Tibial nerve (tissue), 4 donors: Measurements from ENCODE around the gene DDTL. TPM values are rescaled to one million over a fixed set of nuclear protein-coding genes. Genes with fewer than 3 reads are reported as not detected.

Source experiments
- DNase-seq, 2 donors: peaks; one replicate each; pipeline ENCODE4 v3.0.0-alpha.2; 2019; ENCODE audit warnings: low spot score in 2 of 2
- H3K27ac ChIP-seq, 4 donors: fragments of 200-600 bp; sonication (generic) in 3 of 4; one replicate each; pipeline ENCODE4 v1.5.1; 2017 to 2019; ENCODE audit warnings: mild to moderate bottlenecking in 1 of 4
- H3K27me3 ChIP-seq, 2 donors: fragments of 200-600 bp; sonication (generic) in 1 of 2; one replicate each; pipeline versions ENCODE4 v1.5.1 to v1.6.0; 2017 to 2019
- H3K36me3 ChIP-seq, 3 donors: fragments of 200-600 bp; sonication (generic); one replicate each; pipeline ENCODE4 v1.5.1; 2018 to 2019
- H3K4me1 ChIP-seq, 4 donors: fragments of 200-600 bp; sonication (generic) in 3 of 4; one replicate each; pipeline ENCODE4 v1.5.1; 2017 to 2019
- H3K4me3 ChIP-seq, 4 donors: fragments of 200-600 bp; sonication (generic) in 3 of 4; one replicate each; pipeline ENCODE4 v1.5.1; 2017 to 2019; ENCODE audit warnings: mild to moderate bottlenecking in 1 of 4, moderate library complexity in 1 of 4
- H3K9me3 ChIP-seq, 4 donors: fragments of 200-600 bp; sonication (generic) in 3 of 4; one replicate each; pipeline ENCODE4 v1.5.1; 2017 to 2019
- EP300 ChIP-seq, 2 donors: sonication (generic); formaldehyde crosslinking; IDR thresholded peaks; one replicate each; pipeline ENCODE4 v1.6.1; 2017; ENCODE audit warnings: antibody characterized with exemption in 2 of 2, mild to moderate bottlenecking in 1 of 2
- POLR2A ChIP-seq, 2 donors: fragments of 450-650 bp; IDR thresholded peaks; one replicate each; pipeline ENCODE4 v1.6.1; 2017; ENCODE audit warnings: antibody characterized with exemption in 2 of 2, mild to moderate bottlenecking in 2 of 2, moderate library complexity in 2 of 2
- WGBS, 2 donors: methylation state at CpG; one replicate each; pipeline ENCODE4 v1.1.5; 2018; 5-methylcytosine and 5-hydroxymethylcytosine counted together
- total RNA-seq, 4 donors: library from RNA; depleted of rRNA; stranded (reverse); fragments of >200 nt; gene quantifications; one replicate each; pipeline ENCODE4 v1.1.0, GENCODE V29; 2016
- TF ChIP-seq, protein P1 (sequence below), 5 experiments: fragments of 200-600 bp in 3 of 5; fragments of 450-650 bp in 2 of 5; sonication (generic) in 3 of 5; IDR thresholded peaks; one replicate each; pipeline ENCODE4 v1.5.1; 2016 to 2019; ENCODE audit warnings: antibody characterized with exemption in 5 of 5, mild to moderate bottlenecking in 3 of 5, moderate library complexity in 2 of 5

DDTL gene
- total RNA-seq, 4 donors from 2014 or later, result 2.4 to 4.6 (median 3.3) TPM; not detected in 1

DNA sequence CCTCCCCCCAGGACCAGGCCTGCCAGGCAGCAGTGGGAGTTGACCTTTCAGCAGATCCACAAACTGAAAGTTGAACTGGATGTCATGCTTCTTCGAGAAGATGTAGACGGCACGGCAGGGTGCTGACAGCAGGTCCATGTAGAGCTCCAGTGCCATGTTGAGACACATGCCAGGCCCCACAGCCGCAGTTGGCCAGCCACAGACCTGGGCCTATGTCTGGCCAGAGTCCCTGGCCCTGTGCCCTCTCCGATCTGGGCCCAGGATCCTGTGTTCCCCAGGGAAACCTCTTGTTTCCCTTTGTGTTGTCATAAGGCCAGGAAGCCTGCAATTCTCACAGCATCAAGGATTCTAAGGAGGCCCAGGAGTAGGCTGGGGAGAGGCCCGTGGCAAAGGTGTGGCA is 38.5 kb downstream of the DDTL start, which contains the start of gene GSTT4:
Gene GSTT4, minus strand, starts transcription at position 253 of the 400 bp plus-strand sequence. Its CDS starts 97 bp downstream, at position 156.
- WGBS, 2 donors, result 50 to 59% methylated on average over 6 of the region's 6 CpGs
- no peak for DNase-seq
- Histone ChIP-seq H3K9me3 (no peaks in the 10 kb centered on the region), H3K4me1 (peaks cover 0 to 6% (median 0%) of the 10 kb centered on the region in 4 donors), H3K27ac (no peak within 1 kb of the TSS), H3K4me3 (no peak within 1 kb of the TSS), H3K27me3 (peaks cover 0 to 6% of the 10 kb centered on the region in 2 donors), H3K36me3 (no peaks in the 10 kb centered on the region)
- no peak for TF ChIP-seq EP300 (IDR thresholded peaks at IDR 0.05)
- TF ChIP-seq POLR2A (IDR thresholded peaks at IDR 0.05), result no peak

DNA sequence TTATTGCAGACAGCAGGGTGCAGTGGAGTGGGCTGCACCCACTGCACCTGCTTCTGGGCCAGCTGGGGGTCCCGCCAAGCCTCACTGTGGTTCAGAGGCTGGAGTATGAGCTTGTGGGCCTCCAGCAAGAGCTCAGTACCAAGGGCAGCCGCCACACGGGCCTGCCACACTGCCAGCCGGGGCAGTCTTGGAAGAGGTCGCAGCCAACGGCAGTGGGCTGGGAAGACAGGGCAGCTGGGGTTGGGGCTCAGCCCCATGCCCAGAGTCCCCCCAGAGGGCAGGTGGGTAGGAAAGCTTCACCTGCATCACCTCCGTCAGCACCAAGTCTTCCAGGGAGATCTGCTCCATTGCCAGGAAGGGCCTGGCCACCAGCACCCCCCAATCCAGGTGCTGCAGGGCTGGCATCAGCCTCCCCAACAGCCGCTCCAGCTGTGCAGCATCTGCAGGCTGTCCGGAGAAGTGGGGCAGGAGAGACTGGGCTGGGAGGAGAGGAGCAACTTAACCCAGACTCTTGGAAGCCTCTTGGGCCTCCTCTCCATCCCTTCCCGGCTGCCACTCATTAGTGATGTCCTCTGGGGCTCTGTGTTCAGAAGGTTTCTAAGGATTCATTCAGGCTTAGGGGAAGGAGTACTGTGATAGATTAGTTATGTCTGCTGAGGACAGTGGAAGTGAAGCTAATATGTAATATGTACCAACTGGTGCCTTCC is 39.7 kb downstream of the DDTL start:
- 74 to 77% methylated on average over 4 to 10 of the region's 10 CpGs for WGBS, 2 donors
- H3K27ac ChIP-seq, result no peak overlapping the region
- no peak overlapping the region for H3K4me3 ChIP-seq
- TF ChIP-seq EP300 (IDR thresholded peaks at IDR 0.05) (no peak), POLR2A (IDR thresholded peaks at IDR 0.05) (no peak)
- TF ChIP-seq, protein P1, sequence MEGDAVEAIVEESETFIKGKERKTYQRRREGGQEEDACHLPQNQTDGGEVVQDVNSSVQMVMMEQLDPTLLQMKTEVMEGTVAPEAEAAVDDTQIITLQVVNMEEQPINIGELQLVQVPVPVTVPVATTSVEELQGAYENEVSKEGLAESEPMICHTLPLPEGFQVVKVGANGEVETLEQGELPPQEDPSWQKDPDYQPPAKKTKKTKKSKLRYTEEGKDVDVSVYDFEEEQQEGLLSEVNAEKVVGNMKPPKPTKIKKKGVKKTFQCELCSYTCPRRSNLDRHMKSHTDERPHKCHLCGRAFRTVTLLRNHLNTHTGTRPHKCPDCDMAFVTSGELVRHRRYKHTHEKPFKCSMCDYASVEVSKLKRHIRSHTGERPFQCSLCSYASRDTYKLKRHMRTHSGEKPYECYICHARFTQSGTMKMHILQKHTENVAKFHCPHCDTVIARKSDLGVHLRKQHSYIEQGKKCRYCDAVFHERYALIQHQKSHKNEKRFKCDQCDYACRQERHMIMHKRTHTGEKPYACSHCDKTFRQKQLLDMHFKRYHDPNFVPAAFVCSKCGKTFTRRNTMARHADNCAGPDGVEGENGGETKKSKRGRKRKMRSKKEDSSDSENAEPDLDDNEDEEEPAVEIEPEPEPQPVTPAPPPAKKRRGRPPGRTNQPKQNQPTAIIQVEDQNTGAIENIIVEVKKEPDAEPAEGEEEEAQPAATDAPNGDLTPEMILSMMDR (IDR thresholded peaks at IDR 0.05), result no peak
- peaks cover 0 to 11% (median 0%) of the 10 kb centered on the region in 4 donors for H3K4me1 ChIP-seq
- no peak for DNase-seq
- peaks cover 0 to 6% of the 10 kb centered on the region in 2 donors for H3K27me3 ChIP-seq
- no peaks in the 10 kb centered on the region for H3K9me3 ChIP-seq
- H3K36me3 ChIP-seq, result no peaks in the 10 kb centered on the region

DNA sequence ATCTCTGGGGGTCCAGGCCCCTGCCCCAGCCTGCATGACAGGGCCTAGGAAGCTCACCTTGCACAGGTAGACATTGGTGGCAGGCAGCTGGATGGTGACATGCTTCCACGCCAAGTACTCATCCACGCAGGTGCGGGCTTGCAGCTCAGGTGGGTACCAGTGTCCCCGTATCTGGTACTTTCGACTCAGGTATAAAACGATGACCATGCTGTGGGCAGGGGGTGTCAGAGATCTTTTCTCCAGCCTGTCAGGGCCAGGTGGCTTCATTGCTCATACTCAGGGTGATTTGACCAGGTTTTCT is 40.2 kb downstream of the DDTL start:
- H3K27me3 ChIP-seq, result peaks cover 0 to 1% of the 10 kb centered on the region in 2 donors
- no peak overlapping the region for H3K27ac ChIP-seq
- peaks cover 0 to 15% (median 0%) of the 10 kb centered on the region in 4 donors for H3K4me1 ChIP-seq
- H3K4me3 ChIP-seq, result no peak overlapping the region
- DNase-seq, result no peak
- TF ChIP-seq, protein P1 (IDR thresholded peaks at IDR 0.05), result no peak
- no peak for TF ChIP-seq POLR2A (IDR thresholded peaks at IDR 0.05)
- no peak for TF ChIP-seq EP300 (IDR thresholded peaks at IDR 0.05)
- no peaks in the 10 kb centered on the region for H3K9me3 ChIP-seq
- WGBS, 2 donors, result 85 to 88% methylated on average over 6 of the region's 6 CpGs
- no peaks in the 10 kb centered on the region for H3K36me3 ChIP-seq

GRCh38 chr22:24007253-24008021 is 40.7 kb downstream of the DDTL start:
- DNase-seq, result no peak
- Histone ChIP-seq H3K9me3 (no peaks in the 10 kb centered on the region), H3K27me3 (no peaks in the 10 kb centered on the region), H3K4me1 (peaks cover 0 to 21% (median 2%) of the 10 kb centered on the region in 4 donors), H3K4me3 (no peak overlapping the region), H3K36me3 (no peaks in the 10 kb centered on the region), H3K27ac (no peak overlapping the region)
- 78 to 82% methylated on average over 8 of the region's 8 CpGs for WGBS, 2 donors
- TF ChIP-seq EP300 (IDR thresholded peaks at IDR 0.05), result no peak
- no peak for TF ChIP-seq POLR2A (IDR thresholded peaks at IDR 0.05)
- TF ChIP-seq, protein P1 (IDR thresholded peaks at IDR 0.05), result no peak

DNA sequence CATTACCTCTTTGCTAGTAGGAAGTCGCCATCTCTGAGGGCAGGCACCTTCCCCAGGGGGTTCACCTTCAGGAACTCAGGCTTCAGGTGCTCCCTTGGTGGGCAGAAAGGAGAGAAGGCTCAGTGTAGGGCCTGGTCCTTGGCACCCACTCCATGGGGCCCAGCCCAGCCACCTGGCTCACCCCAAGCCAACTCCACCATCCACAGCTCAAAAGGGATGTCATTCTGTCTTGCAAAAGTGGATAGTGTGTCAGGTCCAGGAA is 41.3 kb downstream of the DDTL start:
- no peak overlapping the region for H3K4me3 ChIP-seq

More for the DNA sequence above, 41.3 kb downstream of the DDTL start:
- Histone ChIP-seq H3K27ac (no peak overlapping the region), H3K9me3 (no peaks in the 10 kb centered on the region), H3K27me3 (no peaks in the 10 kb centered on the region), H3K4me1 (peaks cover 0 to 26% (median 4%) of the 10 kb centered on the region in 4 donors), H3K36me3 (no peaks in the 10 kb centered on the region)
- WGBS, 2 donors, result 82 to 83% methylated on average over 1 of the region's 1 CpG
- no peak for DNase-seq
- TF ChIP-seq, protein P1 (IDR thresholded peaks at IDR 0.05), result no peak
- no peak for TF ChIP-seq POLR2A (IDR thresholded peaks at IDR 0.05)
- TF ChIP-seq EP300 (IDR thresholded peaks at IDR 0.05), result no peak
